Activated CD4-positive, alpha-beta T cell treated with anti-CD3 and anti-CD28 coated beads, Interleukin-2, amount 50 U/mL, for 4 hours (primary cell): ENCODE results near the gene TBX6.

ENCODE experiments used
- DNase-seq, 2 experiments: peaks; one replicate each; pipeline ENCODE4 v3.0.0-alpha.2; 2020

Gene TBX6

DNA sequence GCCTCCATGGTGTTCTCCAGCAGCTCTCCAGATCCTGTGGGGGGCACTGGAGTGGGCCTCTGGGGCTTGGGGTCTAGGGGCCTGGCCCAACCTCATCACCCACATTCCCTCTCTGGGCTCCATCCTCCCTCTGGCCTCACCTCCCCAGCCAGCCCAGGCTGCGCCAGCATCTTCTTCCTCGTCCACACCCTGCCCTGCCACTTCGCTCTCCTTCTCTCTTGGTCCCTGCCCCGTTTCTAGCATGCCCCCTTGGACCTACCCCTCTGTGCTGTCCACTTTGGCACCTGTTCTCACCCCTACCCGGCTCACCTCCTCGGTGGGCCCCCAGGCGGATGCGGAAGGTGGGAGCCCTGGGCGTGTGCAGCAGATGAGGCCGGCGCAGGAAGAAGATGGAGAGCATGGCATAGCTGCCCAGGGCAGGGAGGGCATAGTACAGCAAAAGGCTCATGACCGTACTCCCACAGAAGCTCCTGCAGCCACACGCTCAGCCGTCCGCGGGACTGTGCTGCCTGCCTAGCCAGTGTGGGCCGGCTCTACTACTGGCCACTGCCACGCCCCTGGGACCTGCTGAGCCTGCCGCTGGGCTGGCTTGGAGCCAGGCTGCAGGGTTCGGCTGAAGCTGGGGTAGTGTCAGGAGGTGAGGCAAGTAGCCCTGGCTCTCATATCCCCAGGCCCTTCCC lies 21.4 kb upstream of the TBX6 start, which contains the start of gene GDPD3:
GDPD3 (minus strand) TSS at position 507 of the 680 bp plus-strand sequence; CDS start at position 448, 59 bp downstream.
- DNase-seq = no peak

- DNase-seq = peak; percentile 36 to 44
Observed at GRCh38 chr16:30112197-30113030, 20.7 kb upstream of the TBX6 start.

DNA sequence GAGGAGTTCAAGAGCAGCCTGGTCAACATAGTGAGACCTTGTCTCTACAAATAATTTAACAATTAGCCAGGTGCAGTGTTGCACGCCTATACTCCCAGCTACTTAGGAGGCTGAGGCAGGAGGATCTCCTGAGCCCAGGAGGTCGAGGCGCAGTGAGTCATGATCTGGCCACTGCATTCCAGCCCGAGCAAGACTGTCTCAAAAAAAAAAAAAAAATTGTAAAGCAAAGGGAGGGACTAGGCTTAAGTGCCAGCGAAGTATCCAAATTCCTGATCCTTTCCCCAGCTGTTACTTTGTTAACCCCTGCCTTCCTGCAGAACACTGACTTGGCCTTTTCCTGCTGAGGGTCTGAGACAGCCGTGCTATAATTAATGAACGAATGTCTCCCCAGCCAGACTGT lies 18.9 kb upstream of the TBX6 start:
- no peak for DNase-seq

DNA sequence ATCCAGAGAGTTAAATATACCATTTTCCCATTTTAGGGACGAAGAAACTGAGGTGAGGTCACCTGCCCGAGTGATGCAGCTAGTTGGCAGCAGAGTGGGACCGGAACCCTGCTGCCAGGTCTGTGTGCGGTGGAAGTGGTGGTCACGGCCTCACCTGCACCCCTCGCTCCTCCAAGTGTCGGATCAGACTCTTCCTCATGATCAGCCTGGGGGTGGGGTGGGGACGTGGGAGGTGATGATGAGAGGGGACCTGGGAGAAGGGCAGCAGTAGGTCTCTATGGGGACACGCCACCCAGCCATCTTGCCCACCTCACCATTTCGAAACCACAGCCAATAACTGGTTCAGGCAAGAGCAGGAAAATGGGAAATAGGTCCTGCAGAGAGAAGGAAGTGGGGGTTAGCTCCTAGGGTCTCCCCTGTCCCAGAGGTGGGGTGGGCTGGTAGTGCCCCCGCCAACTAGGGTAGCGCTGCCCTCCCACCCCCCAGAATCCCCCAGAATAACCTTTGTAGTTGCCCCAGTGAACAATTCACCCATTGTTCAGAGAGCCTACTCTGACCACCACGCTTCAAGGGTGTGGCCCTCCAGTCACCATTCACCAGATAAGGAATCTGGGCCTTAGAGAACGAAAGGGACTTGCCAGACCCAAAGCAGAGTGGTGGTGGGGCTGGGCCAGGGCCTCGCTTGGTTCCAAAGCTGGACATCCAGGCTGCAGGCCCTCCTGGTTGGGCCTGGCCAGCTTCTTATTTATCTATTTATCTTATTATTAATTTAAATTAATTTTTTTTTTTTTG lies 16.5 kb upstream of the TBX6 start:
- DNase-seq = no peak

GRCh38 chr16:30104492-30104891 lies 12.8 kb upstream of the TBX6 start:
- DNase-seq = no peak

GRCh38 chr16:30104090-30104489 lies 12.4 kb upstream of the TBX6 start:
- DNase-seq = no peak

- no peak for DNase-seq
Observed at GRCh38 chr16:30096862-30097563, 5.3 kb upstream of the TBX6 start.

DNA sequence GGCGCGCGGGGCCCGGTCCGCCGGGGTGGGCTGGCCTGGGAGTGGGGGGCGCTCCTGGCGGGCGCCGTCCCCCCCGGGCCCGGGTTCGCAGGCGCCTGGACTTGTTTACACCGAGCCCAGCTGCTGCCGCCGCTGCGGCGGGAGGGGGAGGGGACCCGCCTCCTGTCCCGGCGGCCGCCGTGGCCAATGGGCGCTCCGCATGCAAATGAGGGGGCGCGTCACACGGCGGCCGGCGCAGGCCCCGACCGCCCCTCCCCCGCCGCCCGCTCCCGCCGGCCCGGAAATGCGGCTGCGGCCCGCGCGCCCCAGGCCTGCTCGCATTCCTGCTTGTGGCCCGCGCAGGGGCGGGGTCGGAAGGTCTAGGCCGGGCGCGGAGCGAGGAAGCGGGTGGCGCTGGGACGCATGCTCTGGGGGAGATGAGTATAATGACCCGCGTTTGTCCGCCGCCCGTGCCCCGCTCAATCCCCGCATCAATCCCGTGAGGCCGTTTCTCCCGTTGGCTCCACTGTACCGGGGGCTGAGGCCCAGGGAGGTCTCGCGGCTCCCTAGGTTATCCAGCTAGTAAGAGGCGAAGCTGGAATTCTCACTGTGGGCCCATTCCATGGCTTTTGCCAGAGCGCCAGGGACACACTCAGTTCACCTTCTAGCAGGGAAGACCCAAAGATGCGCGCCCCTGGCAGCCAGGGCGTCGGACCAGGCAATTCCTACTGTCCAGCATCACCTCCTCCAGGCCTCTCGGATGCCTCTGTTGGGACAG lies 4.6 kb upstream of the TBX6 start, which contains the start of gene YPEL3:
YPEL3 (minus strand) TSS at position 109 of the 757 bp plus-strand sequence. CDS start 731 bp downstream, outside the sequence.
- DNase-seq = peak; percentile 71 to 79

GRCh38 chr16:30095166-30096078 lies 3.7 kb upstream of the TBX6 start:
- DNase-seq = no peak

- DNase-seq = no peak
Observed at GRCh38 chr16:30094541-30095165, 2.9 kb upstream of the TBX6 start.

DNA sequence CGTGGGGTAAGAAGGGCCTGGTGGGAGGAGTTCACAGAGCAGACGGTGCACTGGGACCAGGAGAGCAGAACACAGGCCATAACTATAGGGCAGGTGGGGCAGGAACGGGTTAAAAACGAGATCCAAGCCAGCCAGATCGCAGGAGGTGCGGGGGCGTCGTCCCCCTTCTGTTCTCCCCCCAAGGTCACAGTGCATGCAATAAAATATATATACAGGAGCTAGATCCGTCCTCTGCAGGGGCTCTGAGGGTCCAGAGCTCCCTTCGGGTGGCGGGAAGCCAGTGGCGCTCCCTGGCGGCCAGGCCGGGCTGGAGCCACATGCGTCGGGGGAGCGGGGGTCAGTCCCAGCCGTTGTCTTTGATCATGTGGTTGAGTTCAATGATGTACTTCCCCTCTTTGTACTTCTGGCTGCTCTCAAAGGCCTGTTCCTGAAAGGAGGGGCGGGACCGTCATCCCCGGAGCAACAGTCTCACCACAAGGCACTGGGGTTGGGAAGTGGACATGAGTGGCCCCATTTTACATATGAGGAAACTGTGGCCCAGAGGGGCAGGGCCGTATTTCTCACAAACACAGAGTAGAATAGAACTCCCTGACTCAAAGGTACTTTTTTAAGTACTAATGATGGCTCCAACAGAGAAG lies 768 bp upstream of the TBX6 start:
- DNase-seq = peak in 1 of 2 experiments; percentile 24

DNA sequence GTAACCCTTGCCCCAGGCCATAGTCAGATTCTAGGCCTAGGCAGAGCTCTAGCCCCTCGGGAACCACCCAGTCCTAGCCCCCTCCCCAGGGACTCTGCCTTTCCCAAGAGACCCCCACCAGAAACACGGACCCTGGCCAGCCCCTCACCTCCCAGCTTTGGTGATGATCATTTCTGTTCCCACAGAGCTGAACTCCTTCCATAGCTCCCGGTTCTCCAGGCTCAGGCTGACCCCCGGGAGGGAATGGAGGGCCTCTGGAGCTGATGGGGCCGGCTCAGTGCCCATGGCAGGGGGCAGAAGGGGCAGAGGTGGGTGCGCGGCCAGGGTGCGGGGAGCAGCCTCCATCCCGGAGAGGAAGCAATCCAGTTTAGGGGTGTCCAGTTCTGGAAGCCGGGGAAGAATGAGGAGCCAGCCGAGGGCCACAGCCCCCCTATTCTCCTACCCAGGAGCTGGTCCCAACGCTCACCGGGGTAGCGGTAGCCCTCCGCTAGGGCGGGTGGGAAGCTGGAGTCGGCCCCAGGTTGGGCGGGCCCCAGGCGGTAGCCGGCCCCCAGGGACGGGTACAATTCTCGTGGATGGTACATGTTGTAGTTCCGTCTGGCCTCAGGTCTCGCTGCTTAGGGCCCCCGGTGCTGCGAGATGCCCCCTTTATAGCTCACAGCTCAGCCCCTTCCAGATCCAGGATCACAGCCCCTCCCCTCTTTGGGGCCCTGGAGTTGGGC lies 953 bp downstream of the TBX6 start:
- no peak for DNase-seq

DNA sequence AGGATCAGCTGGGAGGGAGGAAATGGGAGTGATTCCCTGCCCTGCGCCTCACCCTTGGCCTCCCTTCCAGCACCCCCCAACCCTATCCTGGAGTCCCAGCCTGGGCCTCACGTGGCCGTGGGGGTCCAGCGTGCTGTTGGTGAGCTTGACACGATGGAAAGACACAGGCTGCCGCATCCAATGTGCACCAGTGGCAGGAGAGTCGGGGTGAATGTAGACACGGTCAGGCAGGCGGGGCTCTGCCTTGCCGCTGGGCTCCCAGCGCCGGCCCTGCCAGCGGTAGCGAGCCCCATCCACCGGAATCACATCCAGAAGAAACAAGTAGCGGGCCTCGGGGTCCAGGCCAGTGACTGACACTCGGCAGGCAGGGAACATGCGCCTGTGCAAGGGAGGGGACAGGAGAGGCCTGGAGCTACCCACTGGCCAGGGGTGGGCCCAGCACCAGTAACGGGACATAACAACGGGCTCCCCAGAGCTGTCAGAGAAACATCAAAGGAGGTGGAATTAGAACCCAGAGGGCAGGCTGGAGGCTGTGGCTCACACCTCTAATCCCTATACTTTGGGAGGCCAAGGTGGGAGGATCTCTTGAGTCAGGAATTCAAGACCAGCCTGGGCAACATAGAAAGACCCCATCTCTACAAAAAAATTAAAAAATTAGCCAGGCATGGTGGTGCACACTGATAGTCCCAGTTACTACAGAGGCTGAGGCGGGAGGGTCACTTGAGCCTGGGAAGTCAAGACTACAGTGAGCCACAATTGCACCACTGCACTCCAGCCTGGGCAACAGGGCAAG lies 2.7 kb downstream of the TBX6 start:
- no peak for DNase-seq

DNA sequence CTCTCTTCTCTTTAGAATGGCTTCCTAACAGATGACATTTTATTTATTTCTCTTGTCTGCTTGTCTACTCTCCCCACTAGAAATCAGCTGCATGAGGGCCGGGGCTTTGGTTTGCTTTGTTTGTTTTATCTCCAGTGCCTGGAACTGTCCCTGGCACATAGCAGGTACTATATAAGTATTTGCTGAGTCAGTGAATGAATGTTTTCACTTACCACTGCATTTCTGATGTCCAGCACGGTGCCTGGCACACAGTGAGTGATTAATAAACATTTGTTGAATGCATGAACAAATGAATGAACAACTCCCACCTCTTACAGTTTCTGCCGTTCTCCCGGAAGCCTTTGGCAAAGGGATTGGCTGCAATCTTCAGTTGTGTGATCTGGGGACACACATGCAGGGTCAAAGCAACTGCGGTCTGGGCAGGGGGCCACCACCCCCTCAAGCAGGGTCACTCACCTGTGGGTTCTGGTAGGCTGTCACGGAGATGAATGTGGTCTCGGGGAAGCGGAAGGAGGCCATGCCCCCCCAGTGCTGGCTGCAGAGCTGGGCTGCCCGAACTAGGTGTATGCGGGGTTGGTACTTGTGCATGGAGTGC lies 3.4 kb downstream of the TBX6 start:
- no peak for DNase-seq

GRCh38 chr16:30087181-30087898 lies 4.4 kb downstream of the TBX6 start:
- DNase-seq = no peak

DNA sequence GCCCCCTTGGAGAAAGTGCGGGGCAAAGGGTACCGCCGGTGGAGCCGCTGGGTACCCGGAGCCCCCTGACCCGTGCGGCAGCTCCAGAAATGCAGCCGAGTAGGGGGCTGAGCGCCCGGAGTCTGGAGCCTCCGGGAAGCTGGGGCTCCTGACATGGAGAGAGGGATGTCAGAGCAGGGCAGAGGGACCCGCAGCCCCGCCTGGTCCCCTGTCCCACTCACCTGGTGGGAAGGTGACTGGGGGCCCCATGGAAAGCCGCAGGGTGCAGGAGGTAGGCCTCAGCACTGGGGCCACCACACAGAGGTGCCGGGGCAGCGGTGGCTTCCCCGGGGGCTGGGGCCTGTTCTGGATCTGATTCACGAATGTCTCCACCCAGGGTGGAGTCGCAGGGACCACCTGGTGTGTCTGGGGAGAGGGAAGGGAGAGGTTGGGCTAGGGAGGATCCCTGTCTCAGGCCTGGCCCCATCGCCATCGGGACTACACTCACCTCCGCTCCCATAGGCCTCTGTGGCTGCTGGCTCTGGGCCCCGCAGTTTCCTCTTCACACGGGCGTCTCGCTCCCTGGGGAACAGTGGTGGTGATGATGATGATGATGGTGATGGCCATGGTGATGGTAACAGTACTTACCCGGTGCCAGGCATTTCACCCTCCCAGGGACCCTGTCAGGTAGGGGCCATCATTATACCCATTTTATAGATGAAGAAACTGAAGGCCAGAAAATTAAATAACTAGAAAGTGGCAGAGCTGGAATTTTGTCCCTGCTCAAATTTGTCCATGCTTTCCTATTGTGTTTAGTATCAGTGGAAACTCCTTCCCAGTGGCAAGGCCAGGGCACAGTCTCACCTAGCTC lies 5.2 kb downstream of the TBX6 start:
- no peak for DNase-seq
